ENCODE measurements around the gene IHH.

DNA sequence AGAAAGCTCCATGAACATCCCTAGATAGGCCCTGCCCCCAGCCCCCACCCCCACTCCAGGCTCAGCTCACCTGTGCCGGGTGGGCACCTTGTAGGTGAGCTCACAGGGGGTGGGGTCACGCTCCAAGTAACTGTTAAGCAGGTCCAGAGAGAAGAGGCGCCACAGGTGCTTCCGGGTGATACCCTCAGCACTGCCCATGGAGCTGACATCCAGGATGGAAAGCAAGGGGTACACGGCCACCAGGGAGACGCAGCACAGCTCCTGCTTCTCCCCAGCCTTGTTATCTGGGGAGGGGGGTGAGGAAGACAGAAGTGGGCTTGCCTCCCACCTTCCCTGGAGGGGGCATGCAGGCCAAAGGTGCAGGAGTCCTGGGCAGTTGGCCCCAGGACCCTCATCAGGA lies 41.3 kb downstream of the IHH start:
- TF ChIP-seq, protein P1, sequence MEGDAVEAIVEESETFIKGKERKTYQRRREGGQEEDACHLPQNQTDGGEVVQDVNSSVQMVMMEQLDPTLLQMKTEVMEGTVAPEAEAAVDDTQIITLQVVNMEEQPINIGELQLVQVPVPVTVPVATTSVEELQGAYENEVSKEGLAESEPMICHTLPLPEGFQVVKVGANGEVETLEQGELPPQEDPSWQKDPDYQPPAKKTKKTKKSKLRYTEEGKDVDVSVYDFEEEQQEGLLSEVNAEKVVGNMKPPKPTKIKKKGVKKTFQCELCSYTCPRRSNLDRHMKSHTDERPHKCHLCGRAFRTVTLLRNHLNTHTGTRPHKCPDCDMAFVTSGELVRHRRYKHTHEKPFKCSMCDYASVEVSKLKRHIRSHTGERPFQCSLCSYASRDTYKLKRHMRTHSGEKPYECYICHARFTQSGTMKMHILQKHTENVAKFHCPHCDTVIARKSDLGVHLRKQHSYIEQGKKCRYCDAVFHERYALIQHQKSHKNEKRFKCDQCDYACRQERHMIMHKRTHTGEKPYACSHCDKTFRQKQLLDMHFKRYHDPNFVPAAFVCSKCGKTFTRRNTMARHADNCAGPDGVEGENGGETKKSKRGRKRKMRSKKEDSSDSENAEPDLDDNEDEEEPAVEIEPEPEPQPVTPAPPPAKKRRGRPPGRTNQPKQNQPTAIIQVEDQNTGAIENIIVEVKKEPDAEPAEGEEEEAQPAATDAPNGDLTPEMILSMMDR (IDR thresholded peaks at IDR 0.05) = no peak
- TF ChIP-seq POLR2A (IDR thresholded peaks at IDR 0.05) (no peak), POLR2AphosphoS5 (IDR thresholded peaks at IDR 0.05) (no peak)
